ENCODE results near the gene NCOA3.

The NCOA3 gene

DNA sequence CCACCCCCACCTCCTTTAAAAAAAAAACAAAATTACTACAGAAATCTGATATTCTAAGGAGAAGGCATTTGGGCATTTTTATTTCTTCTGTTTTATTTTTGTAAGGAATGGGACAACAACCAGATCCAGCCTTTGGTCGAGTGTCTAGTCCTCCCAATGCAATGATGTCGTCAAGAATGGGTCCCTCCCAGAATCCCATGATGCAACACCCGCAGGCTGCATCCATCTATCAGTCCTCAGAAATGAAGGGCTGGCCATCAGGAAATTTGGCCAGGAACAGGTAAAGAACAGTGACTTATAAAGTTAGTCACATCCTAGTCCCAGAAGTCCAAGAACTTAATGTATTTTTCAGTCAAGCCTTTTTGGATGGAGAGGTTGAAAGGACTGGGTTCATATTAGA, 150.6 kb downstream of the NCOA3 start:
- H3K4me3 ChIP-seq (ENCODE audit: low read length), result no peak overlapping the region
- no peak for DNase-seq (ENCODE audit: low read depth)
- TF ChIP-seq, protein P1, sequence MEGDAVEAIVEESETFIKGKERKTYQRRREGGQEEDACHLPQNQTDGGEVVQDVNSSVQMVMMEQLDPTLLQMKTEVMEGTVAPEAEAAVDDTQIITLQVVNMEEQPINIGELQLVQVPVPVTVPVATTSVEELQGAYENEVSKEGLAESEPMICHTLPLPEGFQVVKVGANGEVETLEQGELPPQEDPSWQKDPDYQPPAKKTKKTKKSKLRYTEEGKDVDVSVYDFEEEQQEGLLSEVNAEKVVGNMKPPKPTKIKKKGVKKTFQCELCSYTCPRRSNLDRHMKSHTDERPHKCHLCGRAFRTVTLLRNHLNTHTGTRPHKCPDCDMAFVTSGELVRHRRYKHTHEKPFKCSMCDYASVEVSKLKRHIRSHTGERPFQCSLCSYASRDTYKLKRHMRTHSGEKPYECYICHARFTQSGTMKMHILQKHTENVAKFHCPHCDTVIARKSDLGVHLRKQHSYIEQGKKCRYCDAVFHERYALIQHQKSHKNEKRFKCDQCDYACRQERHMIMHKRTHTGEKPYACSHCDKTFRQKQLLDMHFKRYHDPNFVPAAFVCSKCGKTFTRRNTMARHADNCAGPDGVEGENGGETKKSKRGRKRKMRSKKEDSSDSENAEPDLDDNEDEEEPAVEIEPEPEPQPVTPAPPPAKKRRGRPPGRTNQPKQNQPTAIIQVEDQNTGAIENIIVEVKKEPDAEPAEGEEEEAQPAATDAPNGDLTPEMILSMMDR (IDR thresholded peaks at IDR 0.05; ENCODE audit: insufficient read depth, low read depth, low read length, missing control alignments), result no peak

DNA sequence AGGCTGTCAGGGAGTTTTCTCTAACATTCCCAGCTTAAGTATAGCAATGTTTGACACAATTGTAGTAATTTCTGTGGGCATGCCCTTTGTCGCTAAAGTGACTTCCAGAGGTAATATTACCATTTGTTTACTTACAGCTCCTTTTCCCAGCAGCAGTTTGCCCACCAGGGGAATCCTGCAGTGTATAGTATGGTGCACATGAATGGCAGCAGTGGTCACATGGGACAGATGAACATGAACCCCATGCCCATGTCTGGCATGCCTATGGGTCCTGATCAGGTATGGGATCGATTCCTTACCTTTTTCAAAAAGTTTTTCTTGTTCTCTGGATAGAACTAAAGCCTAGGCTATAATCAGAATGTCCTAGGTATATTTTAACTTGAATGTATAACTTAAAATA, 151.1 kb downstream of the NCOA3 start:
- no peak for DNase-seq (ENCODE audit: low read depth)
- H3K4me3 ChIP-seq (ENCODE audit: low read length), result no peak overlapping the region
- TF ChIP-seq, protein P1 (IDR thresholded peaks at IDR 0.05; ENCODE audit: insufficient read depth, low read depth, low read length, missing control alignments), result no peak

DNA sequence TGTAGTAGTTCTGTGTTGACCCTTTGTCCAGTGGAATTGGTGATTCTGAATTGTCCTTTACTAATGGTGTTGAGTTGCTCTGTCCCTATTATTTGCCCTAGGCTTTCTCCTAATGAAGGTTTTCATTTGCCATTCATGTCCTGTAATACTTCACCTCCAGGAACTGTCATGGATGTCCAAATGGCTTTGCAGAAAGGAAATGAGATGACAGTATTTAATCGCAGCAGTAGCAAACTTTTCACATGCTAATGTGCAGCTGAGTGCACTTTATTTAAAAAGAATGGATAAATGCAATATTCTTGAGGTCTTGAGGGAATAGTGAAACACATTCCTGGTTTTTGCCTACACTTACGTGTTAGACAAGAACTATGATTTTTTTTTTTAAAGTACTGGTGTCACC, 152.2 kb downstream of the NCOA3 start:
- H3K4me3 ChIP-seq (ENCODE audit: low read length), result no peak overlapping the region
- TF ChIP-seq, protein P1 (IDR thresholded peaks at IDR 0.05; ENCODE audit: insufficient read depth, low read depth, low read length, missing control alignments), result no peak
- DNase-seq (ENCODE audit: low read depth), result no peak

DNA sequence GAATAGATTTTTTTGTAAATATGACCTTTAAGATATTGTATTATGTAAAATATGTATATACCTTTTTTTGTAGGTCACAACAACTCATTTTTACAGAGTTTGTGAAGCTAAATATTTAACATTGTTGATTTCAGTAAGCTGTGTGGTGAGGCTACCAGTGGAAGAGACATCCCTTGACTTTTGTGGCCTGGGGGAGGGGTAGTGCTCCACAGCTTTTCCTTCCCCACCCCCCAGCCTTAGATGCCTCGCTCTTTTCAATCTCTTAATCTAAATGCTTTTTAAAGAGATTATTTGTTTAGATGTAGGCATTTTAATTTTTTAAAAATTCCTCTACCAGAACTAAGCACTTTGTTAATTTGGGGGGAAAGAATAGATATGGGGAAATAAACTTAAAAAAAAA, 152.7 kb downstream of the NCOA3 start:
- H3K4me3 ChIP-seq (ENCODE audit: low read length), result no peak overlapping the region
- DNase-seq (ENCODE audit: low read depth), result no peak
- TF ChIP-seq, protein P1 (IDR thresholded peaks at IDR 0.05; ENCODE audit: insufficient read depth, low read depth, low read length, missing control alignments), result no peak

DNA sequence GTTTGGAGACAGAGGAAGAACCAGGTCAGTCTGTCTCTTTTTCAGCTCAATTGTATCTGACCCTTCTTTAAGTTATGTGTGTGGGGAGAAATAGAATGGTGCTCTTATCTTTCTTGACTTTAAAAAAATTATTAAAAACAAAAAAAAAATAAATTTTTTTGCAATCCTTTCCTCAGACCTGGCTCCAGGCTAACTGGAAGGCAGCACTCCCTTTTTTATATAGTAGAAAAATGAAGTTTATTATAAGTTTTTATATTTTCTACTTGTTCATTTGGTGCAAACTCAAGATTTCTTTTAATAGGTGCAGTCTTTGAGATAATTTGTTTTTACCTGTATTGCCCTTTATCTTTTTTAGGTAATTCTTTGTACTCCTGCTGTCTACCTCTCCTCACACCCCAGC, 153.9 kb downstream of the NCOA3 start:
- TF ChIP-seq, protein P1 (IDR thresholded peaks at IDR 0.05; ENCODE audit: insufficient read depth, low read depth, low read length, missing control alignments), result no peak
- DNase-seq (ENCODE audit: low read depth), result no peak
- H3K4me3 ChIP-seq (ENCODE audit: low read length), result no peak overlapping the region

DNA sequence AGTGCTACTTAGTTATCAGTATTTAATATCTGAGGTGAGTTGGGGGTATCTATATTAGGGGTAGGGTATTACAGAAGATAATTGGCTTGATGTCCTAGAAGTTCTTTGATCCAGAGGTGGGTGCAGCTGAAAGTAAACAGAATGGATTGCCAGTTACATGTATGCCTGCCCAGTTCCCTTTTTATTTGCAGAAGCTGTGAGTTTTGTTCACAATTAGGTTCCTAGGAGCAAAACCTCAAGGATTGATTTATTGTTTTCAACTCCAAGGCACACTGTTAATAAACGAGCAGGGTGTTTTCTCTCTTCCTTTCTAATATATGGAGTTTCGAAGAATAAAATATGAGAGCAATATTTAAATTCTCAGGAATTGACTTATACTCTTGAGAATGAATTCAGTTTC, 154.6 kb downstream of the NCOA3 start:
- TF ChIP-seq, protein P1 (IDR thresholded peaks at IDR 0.05; ENCODE audit: insufficient read depth, low read depth, low read length, missing control alignments), result no peak
- H3K4me3 ChIP-seq (ENCODE audit: low read length), result no peak overlapping the region
- no peak for DNase-seq (ENCODE audit: low read depth)

DNA sequence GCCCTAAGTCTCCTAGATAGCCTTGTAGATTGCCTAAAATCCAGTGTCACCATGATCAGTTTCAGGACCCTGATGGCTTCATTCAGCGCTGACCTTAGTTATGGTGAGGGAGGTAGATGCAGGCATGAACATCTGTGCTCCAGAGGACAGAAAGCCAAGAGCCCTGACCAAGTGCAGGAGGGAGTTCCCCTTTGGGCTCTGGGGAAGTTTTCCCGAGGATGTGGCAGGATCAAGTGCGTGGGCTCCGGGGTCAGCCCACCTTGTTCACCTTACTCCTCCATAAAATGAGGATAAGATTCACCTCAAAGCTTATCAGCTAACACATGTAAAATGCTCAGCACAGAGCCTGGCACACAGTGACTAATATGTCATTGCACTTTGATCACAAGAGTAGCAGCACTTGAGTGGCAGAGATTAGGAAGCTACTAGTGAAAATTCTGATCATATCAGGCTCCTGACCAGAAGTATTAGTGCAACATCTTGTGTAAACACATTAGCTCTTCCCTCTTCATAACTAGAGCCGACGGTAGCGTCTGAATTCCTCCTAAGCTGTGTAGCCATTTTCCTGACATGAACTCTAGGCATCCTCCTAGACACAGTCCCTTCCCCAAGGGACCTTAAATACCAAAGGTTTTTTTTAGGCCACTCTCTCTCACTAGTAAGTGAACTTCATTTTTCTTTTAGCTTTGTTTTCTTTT, 158.4 kb downstream of the NCOA3 start:
- DNase-seq (ENCODE audit: low read depth), result no peak
- no peak overlapping the region for H3K4me3 ChIP-seq (ENCODE audit: low read length)
- TF ChIP-seq, protein P1 (IDR thresholded peaks at IDR 0.05; ENCODE audit: insufficient read depth, low read depth, low read length, missing control alignments), result no peak
